ENCODE measurements around the gene RBM15. TPM values are rescaled to one million over a fixed set of nuclear protein-coding genes. Genes with fewer than 3 reads are reported as not detected.

The RBM15 gene, protein sequence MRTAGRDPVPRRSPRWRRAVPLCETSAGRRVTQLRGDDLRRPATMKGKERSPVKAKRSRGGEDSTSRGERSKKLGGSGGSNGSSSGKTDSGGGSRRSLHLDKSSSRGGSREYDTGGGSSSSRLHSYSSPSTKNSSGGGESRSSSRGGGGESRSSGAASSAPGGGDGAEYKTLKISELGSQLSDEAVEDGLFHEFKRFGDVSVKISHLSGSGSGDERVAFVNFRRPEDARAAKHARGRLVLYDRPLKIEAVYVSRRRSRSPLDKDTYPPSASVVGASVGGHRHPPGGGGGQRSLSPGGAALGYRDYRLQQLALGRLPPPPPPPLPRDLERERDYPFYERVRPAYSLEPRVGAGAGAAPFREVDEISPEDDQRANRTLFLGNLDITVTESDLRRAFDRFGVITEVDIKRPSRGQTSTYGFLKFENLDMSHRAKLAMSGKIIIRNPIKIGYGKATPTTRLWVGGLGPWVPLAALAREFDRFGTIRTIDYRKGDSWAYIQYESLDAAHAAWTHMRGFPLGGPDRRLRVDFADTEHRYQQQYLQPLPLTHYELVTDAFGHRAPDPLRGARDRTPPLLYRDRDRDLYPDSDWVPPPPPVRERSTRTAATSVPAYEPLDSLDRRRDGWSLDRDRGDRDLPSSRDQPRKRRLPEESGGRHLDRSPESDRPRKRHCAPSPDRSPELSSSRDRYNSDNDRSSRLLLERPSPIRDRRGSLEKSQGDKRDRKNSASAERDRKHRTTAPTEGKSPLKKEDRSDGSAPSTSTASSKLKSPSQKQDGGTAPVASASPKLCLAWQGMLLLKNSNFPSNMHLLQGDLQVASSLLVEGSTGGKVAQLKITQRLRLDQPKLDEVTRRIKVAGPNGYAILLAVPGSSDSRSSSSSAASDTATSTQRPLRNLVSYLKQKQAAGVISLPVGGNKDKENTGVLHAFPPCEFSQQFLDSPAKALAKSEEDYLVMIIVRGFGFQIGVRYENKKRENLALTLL
- total RNA-seq = 17.4 to 21.3 TPM (median 19.0 TPM) in 3 replicates
- long read RNA-seq, full-length matches to known transcripts = 21 of 22 reads
- long read RNA-seq, partial matches to known transcripts = 0 of 22 reads
- long read RNA-seq, other reads (novel, unspliced or antisense) = 1 of 22 reads

- Mint-ChIP-seq H3K9me3 (ENCODE audit: low read depth) (no peaks in the 10 kb centered on the region), H3K27me3 (ENCODE audit: low read depth) (no peaks in the 10 kb centered on the region), H3K27ac (ENCODE audit: unreplicated experiment) (peak within 1 kb of the TSS; percentile 93), H3K4me3 (ENCODE audit: unreplicated experiment) (no peak within 1 kb of the TSS), H3K36me3 (ENCODE audit: low read depth) (peaks cover 10% of the 10 kb centered on the region), H3K4me1 (ENCODE audit: low read depth) (peaks cover 49% of the 10 kb centered on the region)
- no peak for TF ChIP-seq CTCF (IDR thresholded peaks at IDR 0.05)
- peak; percentile 99 for DNase-seq (ENCODE audit: low spot score)
Observed at GRCh38 chr1:110338886-110339406, at the start of gene RBM15. TSS of gene RBM15 (plus strand) at chr1:110339377. CDS start at chr1:110339406, 29 bp downstream.

- H3K36me3 Mint-ChIP-seq (ENCODE audit: low read depth) = no peaks in the 10 kb centered on the region
- no peaks in the 10 kb centered on the region for H3K9me3 Mint-ChIP-seq (ENCODE audit: low read depth)
- TF ChIP-seq CTCF (IDR thresholded peaks at IDR 0.05) = no peak
- no peak for DNase-seq (ENCODE audit: low spot score)
- no peaks in the 10 kb centered on the region for H3K27me3 Mint-ChIP-seq (ENCODE audit: low read depth)
- no peak overlapping the region for H3K4me3 Mint-ChIP-seq (ENCODE audit: unreplicated experiment)
- peaks cover 23% of the 10 kb centered on the region for H3K4me1 Mint-ChIP-seq (ENCODE audit: low read depth)
- H3K27ac Mint-ChIP-seq (ENCODE audit: unreplicated experiment) = no peak overlapping the region
Observed at GRCh38 chr1:110291241-110292030, 47.7 kb upstream of the RBM15 start.

DNA sequence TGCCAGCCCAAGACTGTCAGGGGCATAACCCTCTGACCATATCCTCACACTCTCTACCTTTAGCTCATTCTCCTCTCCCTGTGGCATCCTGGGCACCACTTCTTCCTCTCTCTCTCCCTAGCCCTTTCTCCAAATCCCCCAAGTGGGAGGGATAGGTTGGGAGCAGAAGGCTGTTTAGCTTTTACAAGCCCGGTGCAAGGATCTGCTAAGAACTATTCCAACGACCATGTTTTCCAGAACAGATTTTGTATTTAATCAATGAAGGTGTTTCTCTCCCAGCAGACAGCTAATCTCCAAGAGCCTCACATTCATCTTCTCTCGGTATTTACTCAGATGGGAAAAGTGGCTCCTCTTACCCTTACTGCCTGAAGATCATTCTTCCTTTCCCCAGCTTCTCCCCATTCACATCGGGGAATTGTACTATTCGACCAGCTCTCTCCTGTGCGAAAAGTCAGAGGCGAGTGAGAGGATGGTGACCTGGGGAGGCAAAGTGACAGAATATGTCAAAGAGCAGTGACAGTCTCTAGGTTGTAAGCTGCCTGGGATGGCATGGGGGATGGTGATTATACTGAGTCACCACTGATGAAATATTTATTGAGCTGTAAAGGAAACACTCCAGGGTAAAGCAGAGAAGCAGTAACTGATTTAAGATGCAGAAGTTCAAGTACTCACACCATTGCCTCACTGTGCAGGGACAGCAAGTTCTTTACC, 47.0 kb upstream of the RBM15 start:
- Mint-ChIP-seq H3K9me3 (ENCODE audit: low read depth) (no peaks in the 10 kb centered on the region), H3K4me3 (ENCODE audit: unreplicated experiment) (no peak overlapping the region), H3K4me1 (ENCODE audit: low read depth) (peaks cover 23% of the 10 kb centered on the region), H3K27me3 (ENCODE audit: low read depth) (peaks cover 2% of the 10 kb centered on the region), H3K36me3 (ENCODE audit: low read depth) (no peaks in the 10 kb centered on the region), H3K27ac (ENCODE audit: unreplicated experiment) (peak overlapping the region; percentile 58)
- TF ChIP-seq CTCF (IDR thresholded peaks at IDR 0.05) = no peak
- no peak for DNase-seq (ENCODE audit: low spot score)

- no peaks in the 10 kb centered on the region for H3K36me3 Mint-ChIP-seq (ENCODE audit: low read depth)
- peaks cover 23% of the 10 kb centered on the region for H3K4me1 Mint-ChIP-seq (ENCODE audit: low read depth)
- no peak for DNase-seq (ENCODE audit: low spot score)
- no peak for TF ChIP-seq CTCF (IDR thresholded peaks at IDR 0.05)
- H3K27ac Mint-ChIP-seq (ENCODE audit: unreplicated experiment) = no peak overlapping the region
- H3K9me3 Mint-ChIP-seq (ENCODE audit: low read depth) = no peaks in the 10 kb centered on the region
- no peak overlapping the region for H3K4me3 Mint-ChIP-seq (ENCODE audit: unreplicated experiment)
- H3K27me3 Mint-ChIP-seq (ENCODE audit: low read depth) = peaks cover 9% of the 10 kb centered on the region
Observed at GRCh38 chr1:110293601-110294104, 45.5 kb upstream of the RBM15 start.
